GM19193 (cell line): ENCODE measurements around the gene CDKAL1.

ENCODE experiments used
- POLR2A ChIP-seq: IDR thresholded peaks from 4 replicates; pipeline ENCODE4 v1.6.1; 2011; ENCODE audit not compliant: insufficient read depth, insufficient read length; ENCODE audit errors: extremely low read depth

The CDKAL1 gene

DNA sequence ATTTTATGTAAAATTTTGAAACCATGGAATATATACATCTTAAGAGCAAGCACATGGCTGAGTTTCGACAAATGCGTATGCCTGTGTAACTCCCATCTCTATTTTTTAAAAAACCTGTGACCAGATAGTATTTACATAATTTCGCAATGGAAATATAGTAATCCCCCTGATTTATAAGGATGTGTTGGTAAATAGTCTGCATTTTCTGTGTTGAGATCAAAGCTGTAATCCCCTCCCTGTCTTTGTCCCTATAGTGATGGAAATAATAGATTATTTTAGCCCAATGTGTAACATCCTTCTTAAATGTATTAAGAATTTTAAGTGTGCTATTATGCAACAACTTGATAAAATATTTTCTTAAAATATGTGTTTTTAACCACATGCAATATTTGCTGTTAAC, 267.3 kb downstream of the CDKAL1 start:
- no peak for TF ChIP-seq POLR2A

DNA sequence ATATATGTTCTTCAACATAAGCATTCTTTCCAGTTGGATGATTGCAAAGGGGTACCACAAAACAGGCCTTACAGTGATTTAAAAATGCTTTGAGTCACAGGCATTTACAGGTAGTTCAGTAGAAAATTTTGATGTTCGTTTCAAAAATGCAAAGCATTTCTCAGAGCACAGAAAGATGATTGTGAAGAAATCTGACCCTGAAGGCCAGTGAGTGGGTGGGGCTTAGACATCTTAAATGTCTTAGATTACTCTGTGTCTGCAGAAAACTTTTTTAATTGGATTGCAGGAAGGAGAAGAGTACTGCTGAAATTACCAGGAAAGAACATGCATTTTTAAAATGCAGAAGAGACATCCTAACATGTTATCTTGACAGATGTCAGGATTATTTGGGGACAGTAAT, 268.3 kb downstream of the CDKAL1 start:
- no peak for TF ChIP-seq POLR2A

DNA sequence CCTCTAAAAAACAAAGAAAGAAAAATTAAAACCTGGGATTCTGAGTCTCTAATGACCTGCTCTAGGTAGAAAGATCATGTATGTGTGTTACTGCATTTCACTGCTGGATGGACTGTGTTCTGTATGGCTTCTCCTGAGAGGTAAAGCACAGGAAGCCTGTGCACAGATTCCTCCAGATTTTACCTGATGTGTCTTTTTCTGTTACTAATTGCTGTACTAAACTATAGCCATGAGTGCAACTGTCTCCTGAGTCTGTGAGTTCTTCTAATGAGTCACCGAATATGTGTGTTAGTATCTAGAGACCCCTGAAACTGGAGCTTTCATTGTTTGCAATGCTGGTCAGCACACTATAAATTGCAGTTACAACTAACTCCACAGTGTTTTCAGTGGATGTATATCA, 270.8 kb downstream of the CDKAL1 start:
- no peak for TF ChIP-seq POLR2A

DNA sequence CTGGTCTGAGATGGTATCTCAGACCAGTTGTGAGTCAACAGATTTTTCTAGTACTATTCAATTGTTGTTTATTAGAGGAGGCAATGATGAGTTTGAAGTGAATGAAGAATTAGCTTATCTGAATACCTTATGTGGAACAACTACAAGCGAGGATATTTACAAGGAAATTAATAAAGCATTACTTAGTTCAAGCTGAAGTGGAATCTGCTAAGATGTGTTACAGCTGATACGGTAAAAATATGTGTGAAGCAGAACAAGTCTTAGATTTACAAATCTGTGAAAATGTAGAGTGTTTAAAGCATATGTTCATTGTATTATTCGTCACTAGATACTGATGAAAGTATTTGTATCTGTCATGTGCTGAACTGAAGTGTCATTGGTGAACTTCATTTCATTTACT, 272.4 kb downstream of the CDKAL1 start:
- TF ChIP-seq POLR2A = no peak

DNA sequence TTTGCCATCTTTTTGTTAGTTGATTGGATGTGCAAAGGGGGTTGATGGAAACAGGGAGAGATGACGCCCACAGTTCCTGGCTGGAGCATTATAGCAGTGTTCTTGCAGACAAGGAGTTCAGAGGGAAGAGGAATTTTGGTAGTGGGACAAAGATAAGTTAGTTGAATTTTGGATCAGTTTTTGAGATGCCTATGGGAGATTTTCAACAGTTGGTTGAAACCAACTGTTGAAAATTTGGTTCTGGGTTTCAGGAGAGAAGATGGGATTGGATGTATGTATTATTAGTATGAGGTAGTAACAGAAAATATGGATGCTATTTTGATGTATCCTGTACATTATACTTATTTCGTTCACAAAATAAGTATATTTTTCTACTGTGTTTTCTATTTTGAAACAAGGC, 274.2 kb downstream of the CDKAL1 start:
- TF ChIP-seq POLR2A = no peak

DNA sequence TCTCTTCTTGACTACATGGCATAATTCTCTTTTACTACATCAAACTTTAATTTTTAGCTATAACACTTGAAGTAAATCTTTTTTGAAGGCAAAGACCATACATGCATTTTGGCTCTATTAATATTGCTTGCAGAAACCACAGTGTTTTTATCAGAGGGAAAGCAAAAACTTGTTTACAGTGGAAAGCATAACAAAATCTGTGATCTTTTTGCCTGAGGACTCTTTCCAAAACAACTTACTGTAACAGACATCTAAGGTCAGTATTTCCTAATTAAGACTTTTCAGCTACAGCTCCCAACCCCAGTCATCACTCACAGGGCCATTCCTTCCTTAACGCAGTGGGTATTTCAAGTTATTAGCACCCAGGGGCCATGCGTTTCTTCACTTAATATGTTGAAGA, 274.7 kb downstream of the CDKAL1 start:
- no peak for TF ChIP-seq POLR2A

DNA sequence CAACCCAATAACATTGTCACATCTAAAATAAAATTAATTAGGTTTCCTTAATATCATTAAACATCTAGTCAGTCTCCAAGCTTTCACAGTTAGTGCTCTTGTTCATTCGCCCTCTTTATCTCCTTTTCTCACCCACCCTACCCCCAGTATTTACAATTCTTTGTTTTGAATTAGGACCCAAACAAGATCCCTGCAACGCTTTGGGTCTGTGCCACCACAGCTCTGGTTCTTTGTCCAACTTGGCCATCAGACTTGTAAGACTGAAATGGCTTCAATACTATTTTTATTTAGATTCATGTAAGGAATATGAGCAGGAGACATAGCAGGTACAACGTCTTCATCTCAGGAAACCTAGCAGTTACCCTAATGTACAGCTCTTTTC, 276.5 kb downstream of the CDKAL1 start:
- no peak for TF ChIP-seq POLR2A

DNA sequence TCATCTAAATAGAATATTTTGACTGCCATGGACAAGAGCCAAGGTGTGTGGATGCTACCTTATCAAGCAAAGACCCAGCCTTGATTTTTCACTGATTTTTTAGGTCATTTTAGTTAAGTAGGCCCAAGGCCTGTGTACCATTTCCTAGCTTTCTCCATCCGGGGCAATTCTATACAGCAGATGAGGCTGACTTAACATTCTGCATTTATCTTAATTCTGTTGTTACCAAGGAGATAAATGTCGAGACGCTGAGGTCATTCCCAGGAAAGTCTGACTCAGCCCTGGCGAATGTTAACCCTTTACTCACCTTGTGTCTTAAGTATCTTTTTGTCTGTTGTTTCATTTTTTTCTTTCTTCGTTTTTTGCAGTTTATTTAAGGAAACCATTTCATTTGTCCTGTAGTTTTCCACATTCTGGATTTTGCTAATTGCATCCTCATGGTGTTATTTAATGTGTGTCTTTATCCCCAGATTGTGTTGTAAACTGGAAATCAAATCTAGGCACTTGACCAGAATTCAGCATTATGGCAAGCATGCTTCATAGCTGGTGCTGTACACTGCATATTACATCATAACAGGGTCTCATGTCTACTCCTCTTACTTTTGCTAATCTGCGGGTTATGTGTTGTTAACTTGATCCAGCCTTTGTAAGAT, 277.0 kb downstream of the CDKAL1 start:
- no peak for TF ChIP-seq POLR2A

DNA sequence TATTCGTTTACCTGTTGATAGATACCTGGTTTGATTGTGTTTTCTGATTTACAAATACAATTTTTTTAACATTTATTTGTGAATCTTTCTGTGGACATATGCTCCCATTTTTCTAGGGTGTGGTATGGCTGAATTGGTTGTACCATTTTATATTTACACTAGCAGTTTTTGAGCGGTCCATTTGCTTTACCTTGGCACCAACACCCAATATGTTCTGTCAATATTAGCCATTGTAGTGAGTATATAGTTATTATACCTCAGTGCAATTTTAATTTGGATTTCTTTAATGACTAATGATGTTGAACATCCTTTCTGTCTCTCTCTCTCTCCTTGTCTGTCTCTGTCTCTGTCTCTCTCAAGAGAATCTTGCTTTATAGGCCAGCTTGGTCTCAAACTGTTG, 278.5 kb downstream of the CDKAL1 start:
- TF ChIP-seq POLR2A = no peak

DNA sequence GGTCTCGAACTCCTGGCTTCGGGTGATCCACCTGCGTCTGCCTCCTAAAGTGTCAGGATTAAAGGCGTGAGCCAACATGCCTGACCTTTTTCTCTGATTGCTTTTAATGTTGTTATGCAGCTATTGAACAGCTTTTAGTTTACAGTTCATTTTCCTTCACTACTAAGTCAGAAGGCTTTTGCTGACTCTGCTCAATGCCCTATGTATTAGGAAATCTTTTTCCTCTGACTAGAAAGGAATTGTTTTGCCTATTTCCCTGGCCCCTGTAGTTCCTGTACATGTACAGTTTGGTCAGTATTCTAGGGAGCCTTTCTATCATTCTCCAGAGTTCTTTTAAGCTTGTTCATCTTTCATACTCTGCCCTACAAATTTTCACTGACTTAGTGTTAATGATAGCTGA, 280.2 kb downstream of the CDKAL1 start:
- no peak for TF ChIP-seq POLR2A

DNA sequence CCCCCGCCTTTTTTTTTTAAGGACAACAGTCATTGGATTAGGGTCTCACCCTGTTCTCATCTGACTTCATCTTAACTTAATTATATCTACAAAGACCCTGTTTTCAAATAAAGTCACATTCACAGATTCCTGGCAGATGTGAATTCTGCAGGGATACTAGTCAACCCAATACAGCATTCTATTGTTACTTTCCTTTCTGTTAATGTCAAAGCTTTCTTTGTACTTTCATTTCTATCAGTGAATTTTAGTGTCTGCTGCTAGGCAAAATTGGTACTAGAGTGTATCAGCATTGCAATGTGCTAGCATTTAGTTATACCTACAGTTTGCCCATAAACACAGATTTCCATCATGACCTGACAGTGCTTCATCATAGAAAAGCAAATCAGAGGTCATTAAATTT, 281.9 kb downstream of the CDKAL1 start:
- no peak for TF ChIP-seq POLR2A

DNA sequence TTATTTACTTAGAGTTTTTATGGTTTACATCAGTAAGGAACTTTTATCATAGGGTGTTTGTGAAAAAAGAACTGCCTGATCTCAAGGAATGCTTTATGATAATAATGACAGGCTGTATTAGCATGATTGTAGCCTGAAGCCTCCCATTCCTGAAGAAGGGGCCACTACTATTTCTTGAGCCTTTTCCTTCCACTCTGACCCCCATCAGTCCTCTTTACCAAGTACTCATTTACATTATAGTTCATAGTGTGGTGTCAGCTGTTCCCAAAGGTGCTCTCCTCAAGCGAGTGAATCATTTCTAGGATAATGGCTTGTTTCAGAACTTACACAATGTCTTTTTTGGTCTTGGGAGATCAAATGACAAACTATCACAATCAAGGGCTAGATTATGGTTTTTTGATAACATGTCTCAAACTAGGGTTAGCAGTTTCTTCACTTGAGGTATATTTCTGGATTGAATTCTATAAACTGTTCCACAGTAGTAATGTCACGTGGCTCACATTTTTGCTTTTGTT, 283.6 kb downstream of the CDKAL1 start:
- no peak for TF ChIP-seq POLR2A

DNA sequence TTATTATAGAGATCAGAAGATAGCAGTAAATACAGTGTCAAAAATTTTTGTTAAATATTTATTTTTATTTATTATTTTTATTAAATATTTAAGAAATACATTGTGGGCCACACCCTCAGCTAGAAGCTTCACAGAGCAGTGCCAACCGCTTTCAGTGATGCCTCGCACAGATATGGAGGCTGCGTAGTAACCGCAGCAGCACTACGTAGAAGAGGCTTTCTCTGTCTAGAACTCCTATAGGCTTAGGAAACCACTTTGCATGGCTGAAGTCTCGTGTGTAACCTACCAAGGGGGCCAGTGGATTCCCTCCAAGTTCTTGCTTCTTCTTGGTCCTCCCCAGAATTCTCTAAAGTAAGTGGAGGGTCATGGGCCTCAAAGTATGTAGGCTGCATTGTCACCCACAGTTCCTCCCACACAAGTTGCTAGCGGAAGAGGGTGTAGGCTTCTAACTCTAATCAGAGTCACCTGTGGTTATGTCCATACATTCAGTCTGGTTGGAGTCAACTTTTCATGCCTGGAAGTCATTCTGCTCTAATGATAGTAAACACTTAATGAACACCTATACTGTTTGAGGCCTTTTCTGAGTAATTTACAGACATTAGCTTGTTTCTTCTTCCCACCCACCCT, 285.6 kb downstream of the CDKAL1 start:
- no peak for TF ChIP-seq POLR2A

DNA sequence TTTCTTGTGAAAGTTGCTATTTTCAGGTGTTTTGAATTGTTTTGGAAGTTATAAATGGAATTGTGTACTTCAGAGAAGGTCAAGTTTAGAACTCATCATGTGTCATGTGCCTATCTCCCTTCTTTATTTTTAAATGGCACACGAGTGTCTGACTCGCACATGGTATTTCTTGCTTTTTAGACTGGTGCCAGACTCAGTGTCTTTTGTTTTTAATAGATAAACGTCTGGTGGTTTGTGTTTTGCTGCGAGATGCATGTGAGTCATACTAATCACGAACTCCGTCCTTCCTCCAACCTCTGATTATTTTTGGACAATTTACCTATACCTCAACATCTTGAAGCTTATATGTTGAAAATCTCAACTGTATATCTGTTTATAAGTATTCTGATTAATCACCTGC, 292.1 kb downstream of the CDKAL1 start:
- no peak for TF ChIP-seq POLR2A

DNA sequence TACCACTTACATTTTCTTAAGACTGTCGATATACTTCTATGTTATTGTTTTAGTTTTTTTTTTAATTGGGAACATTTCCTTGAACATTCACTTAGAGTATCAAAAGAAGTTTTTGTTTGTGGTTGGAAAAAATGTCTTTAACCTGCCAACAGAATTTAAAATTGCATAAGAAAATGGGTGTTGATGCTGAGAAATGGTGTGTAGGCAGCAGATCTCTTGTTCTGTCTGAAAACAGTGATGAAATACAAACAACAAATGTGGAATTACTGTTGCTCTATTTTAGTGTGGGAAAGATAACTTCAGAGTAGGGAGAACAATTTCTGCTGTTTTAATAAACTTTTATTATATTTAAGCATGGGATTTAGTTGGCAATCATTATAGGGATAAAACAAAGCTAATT, 293.5 kb downstream of the CDKAL1 start:
- no peak for TF ChIP-seq POLR2A

DNA sequence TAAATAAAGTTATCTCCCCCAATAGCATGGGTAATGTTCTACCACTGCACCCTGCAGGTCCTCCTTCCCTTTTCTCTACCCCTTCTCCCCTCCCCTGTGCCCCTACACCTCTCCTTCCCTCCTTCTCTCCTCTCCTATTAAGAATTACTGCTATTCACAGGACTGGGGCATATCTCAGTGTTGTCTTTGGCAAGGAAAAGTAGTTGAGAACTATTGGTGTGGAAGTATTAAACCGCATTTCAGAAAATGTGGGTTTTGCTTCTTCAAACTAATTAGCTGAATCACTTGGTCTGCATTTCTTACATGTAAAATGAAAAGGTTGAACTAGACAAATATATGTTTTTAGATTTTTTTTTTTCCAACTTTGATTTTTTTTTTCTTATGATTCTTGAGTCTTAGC, 296.3 kb downstream of the CDKAL1 start:
- no peak for TF ChIP-seq POLR2A
